ENCODE measurements around the gene SRXN1.

The SRXN1 gene

GRCh38 chr20:687468-688203 is 34.6 kb upstream of the SRXN1 start:
- TF ChIP-seq, protein P1, sequence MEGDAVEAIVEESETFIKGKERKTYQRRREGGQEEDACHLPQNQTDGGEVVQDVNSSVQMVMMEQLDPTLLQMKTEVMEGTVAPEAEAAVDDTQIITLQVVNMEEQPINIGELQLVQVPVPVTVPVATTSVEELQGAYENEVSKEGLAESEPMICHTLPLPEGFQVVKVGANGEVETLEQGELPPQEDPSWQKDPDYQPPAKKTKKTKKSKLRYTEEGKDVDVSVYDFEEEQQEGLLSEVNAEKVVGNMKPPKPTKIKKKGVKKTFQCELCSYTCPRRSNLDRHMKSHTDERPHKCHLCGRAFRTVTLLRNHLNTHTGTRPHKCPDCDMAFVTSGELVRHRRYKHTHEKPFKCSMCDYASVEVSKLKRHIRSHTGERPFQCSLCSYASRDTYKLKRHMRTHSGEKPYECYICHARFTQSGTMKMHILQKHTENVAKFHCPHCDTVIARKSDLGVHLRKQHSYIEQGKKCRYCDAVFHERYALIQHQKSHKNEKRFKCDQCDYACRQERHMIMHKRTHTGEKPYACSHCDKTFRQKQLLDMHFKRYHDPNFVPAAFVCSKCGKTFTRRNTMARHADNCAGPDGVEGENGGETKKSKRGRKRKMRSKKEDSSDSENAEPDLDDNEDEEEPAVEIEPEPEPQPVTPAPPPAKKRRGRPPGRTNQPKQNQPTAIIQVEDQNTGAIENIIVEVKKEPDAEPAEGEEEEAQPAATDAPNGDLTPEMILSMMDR (IDR thresholded peaks at IDR 0.05; ENCODE audit: insufficient read depth, missing control alignments) = no peak
- DNase-seq (ENCODE audit: insufficient read length, low spot score) (no peak), FAIRE-seq (no peak)

DNA sequence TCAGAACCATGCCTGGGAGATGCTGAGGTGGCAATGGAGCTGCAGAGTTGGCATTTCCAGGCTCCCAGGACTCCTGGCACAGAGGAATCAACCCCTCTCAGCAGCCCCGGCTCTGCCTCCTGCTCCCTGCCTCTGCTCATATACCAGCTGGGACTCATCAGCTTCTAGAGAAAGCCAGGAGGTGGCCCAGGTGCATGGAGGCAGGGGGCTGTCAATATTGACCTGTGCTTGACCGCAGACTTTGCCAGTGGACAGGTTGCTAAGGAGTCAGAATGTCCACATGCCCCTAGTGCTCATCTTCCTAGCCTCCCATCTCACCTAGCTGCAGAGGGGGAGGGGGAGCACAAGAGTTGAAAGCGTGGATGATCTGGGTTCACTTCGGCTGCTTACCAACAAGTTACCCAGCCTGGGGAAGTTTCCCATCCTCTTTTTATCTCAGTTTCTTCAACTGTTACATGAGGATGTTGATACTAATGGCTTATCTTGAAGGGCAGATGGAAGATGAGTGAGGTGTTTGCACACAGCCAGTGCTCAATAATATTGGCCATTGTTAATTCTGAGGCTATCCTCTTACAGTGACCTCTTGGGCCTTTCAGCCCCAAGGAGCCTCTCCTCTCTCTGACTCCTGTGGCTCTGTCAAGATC is 31.8 kb upstream of the SRXN1 start:
- TF ChIP-seq, protein P1 (IDR thresholded peaks at IDR 0.05; ENCODE audit: insufficient read depth, missing control alignments) = no peak
- no peak for DNase-seq (ENCODE audit: insufficient read length, low spot score)
- no peak for FAIRE-seq

DNA sequence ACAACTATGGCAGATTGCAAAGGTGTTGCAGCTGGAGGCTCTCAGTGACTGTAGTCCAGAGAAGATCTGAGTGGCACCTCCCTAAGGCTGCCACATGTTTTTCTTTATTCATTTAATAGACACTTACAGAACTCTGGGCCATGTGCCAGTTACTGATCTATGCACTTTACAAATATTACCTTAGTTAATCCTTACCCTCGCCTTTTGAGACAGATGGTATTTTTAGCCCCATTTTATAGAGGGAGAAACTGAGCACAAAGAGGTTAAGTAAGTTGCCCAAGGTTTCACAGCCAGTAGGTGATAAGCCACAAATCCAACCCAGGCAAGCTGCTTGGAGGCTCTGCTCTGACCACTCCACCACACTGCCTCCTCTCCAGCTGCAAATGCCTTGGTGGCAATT is 29.1 kb upstream of the SRXN1 start:
- DNase-seq (ENCODE audit: insufficient read length, low spot score) = no peak
- TF ChIP-seq, protein P1 (IDR thresholded peaks at IDR 0.05; ENCODE audit: insufficient read depth, missing control alignments) = no peak
- FAIRE-seq = no peak

DNA sequence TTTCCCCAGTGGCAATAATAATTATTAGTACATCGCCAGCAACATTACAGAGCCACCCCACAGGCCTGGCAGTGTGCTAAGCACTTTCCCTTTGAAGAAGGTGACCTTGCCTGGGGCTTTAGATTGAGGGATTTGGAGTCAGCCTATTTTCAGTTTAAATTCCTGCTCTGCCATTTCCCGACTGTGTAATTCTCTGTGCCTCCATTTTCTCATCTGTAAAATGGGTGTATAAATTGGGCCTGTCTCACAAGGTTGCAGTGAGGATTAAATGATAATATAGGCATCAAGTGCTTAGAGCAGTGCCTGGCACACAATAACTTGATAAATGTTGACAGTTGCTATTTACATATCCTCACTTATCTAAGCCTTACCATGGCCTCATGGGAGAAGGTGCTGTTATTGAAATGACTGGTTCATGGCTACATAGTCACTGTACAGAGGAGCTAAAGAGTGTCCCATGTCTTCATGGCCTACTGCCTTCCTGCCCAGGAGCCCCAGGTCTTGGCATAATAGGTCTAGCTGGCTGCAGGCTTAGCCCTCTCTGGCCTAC is 27.7 kb upstream of the SRXN1 start:
- DNase-seq (ENCODE audit: insufficient read length, low spot score) (no peak), FAIRE-seq (no peak)
- TF ChIP-seq, protein P1 (IDR thresholded peaks at IDR 0.05; ENCODE audit: insufficient read depth, missing control alignments) = no peak

- DNase-seq (ENCODE audit: insufficient read length, low spot score) = no peak
- no peak for FAIRE-seq
- TF ChIP-seq, protein P1 (IDR thresholded peaks at IDR 0.05; ENCODE audit: insufficient read depth, missing control alignments) = no peak
Measured at GRCh38 chr20:677957-678356, 25.0 kb upstream of the SRXN1 start.

DNA sequence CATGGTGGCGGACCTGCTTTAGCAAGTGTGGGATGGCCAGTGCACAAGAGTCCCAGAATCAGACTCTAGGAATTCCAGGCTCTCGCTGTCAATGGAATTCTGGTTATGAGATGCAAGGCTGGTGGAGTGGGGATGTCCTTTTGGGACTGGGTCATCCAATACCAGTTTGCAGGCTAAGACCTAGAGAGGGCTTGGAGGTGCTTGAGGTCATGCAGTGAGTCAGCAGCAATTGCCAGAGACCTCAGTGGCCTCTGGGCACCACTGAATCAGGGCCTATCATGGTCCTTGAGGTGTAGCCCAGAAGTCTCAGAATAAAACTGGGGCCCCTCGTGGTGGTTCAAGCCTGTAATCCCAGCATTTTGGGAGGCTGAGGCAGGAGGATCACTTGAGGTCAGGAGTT is 24.0 kb upstream of the SRXN1 start:
- DNase-seq (ENCODE audit: insufficient read length, low spot score) = no peak
- TF ChIP-seq, protein P1 (IDR thresholded peaks at IDR 0.05; ENCODE audit: insufficient read depth, missing control alignments) = no peak

More for the DNA sequence above, 24.0 kb upstream of the SRXN1 start:
- no peak for FAIRE-seq

Measured in D721Med (cell line).